HL-60/S4 treated with retinoic acid at 250 ng/mL for 4 days and 3 days (cell line): ENCODE data around the gene SLC6A12.
"Not testable (repeated sequence)": the region's sequence is repeated elsewhere in the genome, so short reads cannot be mapped to it uniquely, and the experiment has no call there.

ENCODE experiments used
- in situ Hi-C: fragments of 300-500 bp; cut with MboI; formaldehyde crosslinking; loops from 2 replicates; pipeline ENCODE4 v1.7.0; 2022; ENCODE audit warnings: low sequenced_read_pairs

Gene SLC6A12

GRCh38 chr12:218728-219590 is 5.0 kb upstream of the SLC6A12 start:
- in situ Hi-C loops = no loop called here

GRCh38 chr12:218221-218620 is 4.3 kb upstream of the SLC6A12 start:
- in situ Hi-C loops = no loop called here

GRCh38 chr12:217029-217428 is 3.1 kb upstream of the SLC6A12 start:
- in situ Hi-C loops = not testable (repeated sequence)

- in situ Hi-C loops = no loop called here
These were observed 1.2 kb upstream of the SLC6A12 start for GRCh38 chr12:215116-215515.

- in situ Hi-C loops = no loop called here
These were observed 427 bp downstream of the SLC6A12 start for GRCh38 chr12:213527-213932.

GRCh38 chr12:212715-213526 is 1.0 kb downstream of the SLC6A12 start:
- in situ Hi-C loops = no loop called here

- in situ Hi-C loops = no loop called here
These were observed 1.6 kb downstream of the SLC6A12 start for GRCh38 chr12:212415-212714.

- in situ Hi-C loops = no loop called here
These were observed 2.1 kb downstream of the SLC6A12 start for GRCh38 chr12:211639-212414.

- in situ Hi-C loops = no loop called here
These were observed 2.9 kb downstream of the SLC6A12 start for GRCh38 chr12:211142-211465.

GRCh38 chr12:210277-211141 is 3.4 kb downstream of the SLC6A12 start:
- in situ Hi-C loops = no loop called here

GRCh38 chr12:209851-210250 is 4.1 kb downstream of the SLC6A12 start:
- in situ Hi-C loops = no loop called here

- in situ Hi-C loops = no loop called here
These were observed 4.7 kb downstream of the SLC6A12 start for GRCh38 chr12:209246-209645.

- in situ Hi-C loops = no loop called here
These were observed 5.1 kb downstream of the SLC6A12 start for GRCh38 chr12:208813-209212.

- in situ Hi-C loops = no loop called here
These were observed 6.2 kb downstream of the SLC6A12 start for GRCh38 chr12:207804-208203.

GRCh38 chr12:206746-207440 is 7.1 kb downstream of the SLC6A12 start:
- in situ Hi-C loops = no loop called here

GRCh38 chr12:205026-205425 is 8.9 kb downstream of the SLC6A12 start:
- in situ Hi-C loops = no loop called here

- in situ Hi-C loops = no loop called here
These were observed 9.7 kb downstream of the SLC6A12 start for GRCh38 chr12:204261-204678.

GRCh38 chr12:203462-204260 is 10.3 kb downstream of the SLC6A12 start:
- in situ Hi-C loops = no loop called here

- in situ Hi-C loops = no loop called here
These were observed 10.9 kb downstream of the SLC6A12 start for GRCh38 chr12:203074-203461.
